Putamen (tissue), 1 donor: ENCODE results near the gene TBC1D19.
"Not testable (repeated sequence)": the region's sequence is repeated elsewhere in the genome, so short reads cannot be mapped to it uniquely, and the experiment has no call there.

Experiments
- DNase-seq: peaks from one replicate; pipeline ENCODE4 v3.0.0-alpha.2; 2016; ENCODE audit warnings: low spot score

The TBC1D19 gene, protein sequence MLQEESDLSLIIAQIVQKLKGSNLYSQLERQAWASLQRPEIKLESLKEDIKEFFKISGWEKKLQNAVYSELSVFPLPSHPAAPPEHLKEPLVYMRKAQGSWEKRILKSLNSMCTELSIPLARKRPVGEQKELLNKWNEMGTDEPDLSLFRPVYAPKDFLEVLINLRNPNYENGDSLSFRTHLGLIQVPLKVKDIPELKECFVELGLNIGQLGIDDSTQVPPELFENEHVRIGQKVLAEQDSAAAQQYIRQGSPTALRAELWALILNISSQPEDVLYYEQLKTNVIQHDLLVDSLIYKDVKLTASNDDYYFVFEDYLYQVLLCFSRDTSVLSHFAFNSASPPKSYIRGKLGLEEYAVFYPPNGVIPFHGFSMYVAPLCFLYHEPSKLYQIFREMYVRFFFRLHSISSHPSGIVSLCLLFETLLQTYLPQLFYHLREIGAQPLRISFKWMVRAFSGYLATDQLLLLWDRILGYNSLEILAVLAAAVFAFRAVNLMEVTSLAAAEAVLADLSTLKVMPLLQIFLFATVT

DNA sequence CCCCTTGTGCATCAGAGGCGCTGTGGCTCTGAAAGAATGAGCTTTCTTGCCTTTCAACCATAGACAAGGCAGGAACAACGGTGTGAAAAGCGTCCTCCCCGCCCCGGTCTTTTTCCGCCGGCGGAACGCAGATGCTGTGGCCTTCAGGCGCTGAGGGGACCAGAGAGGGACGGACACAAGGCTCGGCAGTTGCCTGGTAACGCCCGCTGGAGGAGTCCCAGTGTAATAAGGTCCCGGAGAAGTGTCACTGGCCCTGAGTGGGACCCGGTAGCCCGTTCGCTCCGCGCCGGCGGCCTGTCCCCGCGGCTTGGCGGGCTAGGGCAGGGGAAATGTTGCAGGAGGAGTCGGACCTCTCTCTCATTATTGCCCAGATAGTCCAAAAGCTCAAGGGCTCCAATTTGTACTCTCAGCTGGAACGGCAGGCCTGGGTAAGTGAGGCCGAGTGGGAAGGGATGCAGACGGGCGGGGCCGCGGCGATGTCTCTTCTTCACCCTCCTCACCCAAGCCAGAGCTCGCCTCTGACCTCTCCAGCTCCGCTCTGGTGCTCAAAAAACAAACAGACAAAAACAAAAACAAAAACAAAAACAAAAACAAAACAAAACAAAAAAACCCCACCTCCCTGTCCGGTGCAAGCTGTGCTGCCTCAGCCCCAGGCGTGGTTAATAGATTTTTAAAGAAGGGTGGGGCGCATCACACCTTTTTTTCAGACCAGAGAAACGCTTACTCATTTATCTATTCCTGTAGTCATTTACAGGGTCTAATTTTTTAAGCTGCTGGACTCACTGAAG lies at the start of gene TBC1D19:
Gene TBC1D19 (plus strand): TSS at position 220 of the 788 bp plus-strand sequence. CDS start 110 bp downstream, at position 330.
- peak; percentile 90 for DNase-seq

DNA sequence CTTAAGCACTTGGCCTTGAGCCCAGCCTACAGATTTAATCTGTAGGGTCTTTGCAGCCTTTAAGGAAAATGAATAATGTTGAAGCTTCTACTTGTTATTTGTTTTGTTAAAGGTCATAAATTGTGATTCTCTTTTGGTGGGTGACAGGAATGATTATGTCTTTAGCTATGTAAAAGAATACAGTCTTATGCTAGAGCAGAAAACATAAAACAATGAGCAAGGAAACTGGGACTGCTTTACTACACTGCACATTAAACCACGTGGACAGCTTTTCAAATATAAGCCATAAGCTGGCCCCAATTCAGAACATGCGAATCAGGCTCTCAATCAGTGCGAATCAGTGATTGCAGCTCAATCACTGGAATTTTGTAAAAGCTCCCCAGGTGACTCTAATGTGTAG lies 40.9 kb upstream of the TBC1D19 start:
- no peak for DNase-seq

DNA sequence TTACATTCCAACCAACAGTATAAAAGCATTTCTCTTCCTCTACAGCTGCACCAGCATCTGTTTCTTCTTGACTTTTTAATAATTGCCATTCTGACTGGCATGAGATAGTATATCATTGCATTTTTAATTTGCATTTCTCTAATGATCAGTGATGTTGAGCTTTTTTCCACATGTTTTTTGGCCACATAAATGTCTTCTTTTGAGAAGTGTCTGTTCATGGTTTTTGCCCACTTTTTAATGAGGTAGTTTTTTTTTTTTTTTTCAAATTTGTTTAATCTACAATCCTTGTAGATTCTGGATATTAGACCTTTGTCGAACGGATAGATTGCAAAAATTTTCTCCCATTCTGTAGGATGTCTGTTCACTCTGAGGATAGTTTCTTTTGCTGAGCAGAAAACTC lies 39.5 kb upstream of the TBC1D19 start:
- DNase-seq: no peak

DNA sequence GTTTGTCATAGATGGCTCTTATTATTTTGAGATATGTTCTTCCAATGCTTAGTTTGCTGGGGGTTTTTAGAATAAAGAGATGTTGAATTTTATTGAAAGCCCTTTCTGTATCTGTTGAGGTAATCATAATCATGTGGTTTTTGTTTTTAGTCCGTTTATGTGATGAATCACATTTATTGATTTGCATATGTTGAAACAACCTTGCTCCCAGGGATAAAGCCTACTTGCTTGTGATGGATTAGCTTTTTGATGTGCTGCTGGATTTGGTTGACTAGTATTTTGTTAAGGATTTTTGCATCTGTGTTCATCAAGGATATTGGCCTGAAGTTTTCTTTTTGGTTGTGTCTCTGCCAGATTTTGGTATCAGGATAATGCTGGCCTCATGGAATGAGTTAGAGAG lies 35.5 kb upstream of the TBC1D19 start:
- DNase-seq: not testable (repeated sequence)

DNA sequence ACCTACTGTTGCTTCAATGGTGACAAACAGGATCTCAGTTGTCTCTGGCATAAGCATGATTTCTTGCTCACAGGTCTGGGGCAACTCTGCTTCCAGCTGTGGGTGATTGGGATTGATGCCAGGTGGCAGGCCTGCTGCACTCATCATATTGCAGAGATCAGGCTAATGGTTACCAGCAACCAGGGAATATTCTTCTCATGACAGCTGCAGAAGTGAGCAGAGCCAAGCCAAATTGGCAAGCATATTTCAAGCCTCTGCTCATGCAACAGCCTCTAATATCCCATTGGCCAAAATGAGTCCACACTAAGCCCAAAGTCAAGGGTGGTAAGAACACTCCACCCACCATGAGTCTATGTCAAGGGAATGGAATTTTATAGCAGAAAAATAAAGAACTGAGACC lies 26.7 kb upstream of the TBC1D19 start:
- no peak for DNase-seq

DNA sequence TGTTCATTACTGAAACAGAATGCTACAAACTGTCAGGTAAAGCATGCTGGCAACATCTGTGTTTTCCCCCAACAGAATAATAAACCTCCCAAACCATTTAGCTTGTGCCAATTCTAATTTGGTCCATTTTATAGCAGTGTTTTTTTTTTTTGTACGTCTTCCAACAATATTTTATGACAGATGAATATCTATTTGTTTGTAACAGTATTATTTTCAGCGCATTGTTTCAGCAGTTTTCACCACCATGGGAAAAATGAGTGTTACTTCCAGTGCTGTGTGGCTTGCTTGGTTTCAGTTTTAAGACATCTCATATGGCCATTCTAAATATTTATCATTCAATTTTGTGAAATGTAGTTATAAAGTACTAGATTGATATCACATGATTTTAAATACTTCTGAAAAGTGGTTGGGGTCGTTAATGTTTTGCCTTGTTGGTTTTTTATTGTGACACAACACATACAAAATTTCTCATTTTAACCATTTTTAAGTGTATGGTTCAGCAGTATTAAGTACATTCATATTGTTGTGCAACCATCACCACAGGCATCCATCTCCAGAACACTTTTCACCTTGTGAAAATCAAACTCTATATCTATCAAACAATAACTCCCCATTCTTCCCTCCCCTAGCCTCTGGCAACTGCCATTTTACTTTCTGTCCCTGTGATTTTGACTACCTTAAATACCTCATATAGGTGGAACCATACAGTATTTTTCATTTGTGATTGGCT lies 25.6 kb upstream of the TBC1D19 start:
- no peak for DNase-seq

DNA sequence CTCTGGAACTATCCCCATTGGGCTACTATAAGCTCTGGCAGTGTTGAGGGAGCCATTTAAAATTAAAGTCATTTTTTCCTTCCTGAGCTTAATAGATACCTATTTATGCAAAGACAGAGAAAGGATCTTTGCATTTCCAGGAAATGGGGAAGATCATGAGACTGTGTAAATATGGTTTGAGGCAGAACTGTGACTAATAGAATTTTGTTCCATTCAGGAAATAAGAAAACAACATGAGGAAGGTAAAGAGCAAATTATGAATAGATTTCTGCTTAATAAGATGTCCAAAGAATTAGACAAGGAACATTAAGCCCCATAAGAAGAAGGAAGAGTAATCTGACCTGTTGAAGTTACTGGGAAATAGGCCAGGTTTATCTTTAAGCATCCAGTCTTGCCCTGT lies 17.8 kb upstream of the TBC1D19 start:
- DNase-seq: no peak

DNA sequence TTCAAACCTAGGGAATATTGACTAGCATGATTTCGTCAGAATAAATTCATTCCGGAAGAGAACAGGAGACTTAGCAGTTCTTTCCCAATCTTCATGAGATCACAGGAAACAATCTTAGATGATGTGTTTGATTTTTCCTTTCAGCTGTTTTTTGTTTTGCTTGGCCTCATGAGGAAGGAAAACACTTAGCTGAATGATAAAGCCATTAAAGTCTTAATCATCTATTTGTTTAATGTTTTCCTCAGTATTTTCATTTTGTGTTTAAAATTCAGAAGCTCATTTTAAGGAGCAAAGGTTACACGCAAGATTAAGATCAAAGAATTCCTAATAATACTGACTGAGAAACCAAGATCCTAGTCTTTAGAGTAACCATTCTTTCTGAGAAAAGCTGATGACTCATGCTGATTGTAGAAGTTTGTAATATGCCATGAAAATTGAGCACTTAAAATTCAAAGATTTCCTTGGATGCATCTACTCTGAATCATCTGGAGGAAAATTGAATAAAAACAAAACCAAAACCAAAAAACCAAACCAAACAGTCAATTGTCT lies 15.4 kb upstream of the TBC1D19 start:
- DNase-seq: no peak

DNA sequence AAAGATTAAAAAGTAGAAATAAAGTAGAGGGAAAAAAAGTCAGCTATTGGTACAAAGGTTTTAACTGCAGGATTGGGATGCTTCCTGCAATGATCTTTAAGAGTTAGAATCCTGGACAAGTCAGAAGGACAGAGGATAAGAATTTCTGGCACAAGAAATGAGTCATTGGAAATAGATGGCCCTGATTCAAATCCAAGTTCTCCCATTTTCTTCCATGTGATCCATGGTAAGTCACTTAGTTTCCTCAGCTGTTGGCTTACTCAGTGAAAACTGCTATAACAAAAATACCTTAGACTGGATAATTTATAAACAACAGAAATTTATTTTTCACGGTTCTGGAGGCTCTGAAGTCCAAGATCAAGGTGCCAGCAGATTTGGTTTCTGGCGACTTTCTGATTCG lies 13.3 kb upstream of the TBC1D19 start:
- DNase-seq: no peak

DNA sequence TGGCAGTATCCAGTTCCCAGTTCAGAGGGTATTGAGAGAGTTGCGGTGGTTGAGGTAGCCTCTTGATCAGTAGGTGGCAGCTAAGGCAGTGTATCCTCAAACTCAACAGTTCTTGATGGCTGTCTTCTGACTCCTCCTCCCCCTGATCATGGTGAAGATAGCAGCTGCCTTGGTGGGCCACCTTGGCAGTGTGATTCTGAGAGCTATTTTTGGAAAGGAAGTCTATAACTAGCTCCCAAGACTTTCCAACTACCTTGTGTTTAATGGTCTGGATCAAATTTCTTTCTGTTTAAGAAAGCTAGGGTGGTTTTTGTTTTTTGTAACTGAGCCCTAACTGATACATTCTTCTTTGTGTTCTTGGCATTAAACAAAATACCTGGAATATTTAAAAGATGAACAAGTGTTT lies 10.5 kb upstream of the TBC1D19 start:
- no peak for DNase-seq

DNA sequence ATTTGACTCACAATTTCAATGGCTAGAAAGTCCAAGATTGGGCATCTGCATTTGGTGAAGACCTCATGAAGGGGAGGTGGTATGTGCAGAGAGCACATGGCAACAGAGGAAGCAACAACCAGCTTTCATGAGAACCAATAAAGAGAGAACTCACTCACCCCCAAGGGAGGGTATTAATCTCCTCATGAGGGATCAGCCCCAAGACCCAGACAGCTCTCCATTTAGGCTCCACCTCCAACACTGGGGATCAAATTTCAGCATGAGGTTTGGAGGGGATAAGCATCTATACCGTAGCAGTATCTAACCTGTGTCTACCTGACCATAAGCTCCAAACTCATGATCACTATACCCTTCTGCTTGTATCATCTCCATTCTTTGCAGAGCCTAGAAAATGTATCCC lies 9.3 kb upstream of the TBC1D19 start:
- no peak for DNase-seq

DNA sequence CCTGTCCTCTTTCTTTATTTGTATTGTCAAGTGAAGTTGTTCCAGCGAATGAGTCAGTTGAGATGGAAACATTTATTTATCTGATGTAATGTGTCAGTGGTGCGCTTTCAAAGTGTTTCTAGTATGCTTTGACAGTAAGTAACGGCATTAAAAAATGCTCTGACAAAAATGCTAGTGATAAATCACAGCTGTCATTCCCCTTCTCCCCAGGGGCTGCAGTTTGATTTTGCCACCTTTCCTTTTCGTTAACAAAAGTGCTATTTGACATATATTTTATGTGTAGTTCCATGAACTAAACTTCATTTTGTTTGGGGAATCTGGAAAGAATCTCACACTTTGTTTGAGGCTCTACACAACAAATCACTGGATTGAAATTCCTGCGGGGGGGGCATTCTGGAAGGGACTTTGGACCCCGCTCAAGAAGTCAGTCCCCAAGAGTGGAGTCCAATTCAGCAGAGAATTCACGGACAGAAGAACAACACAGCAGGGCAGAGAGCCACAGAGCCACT lies 7.6 kb upstream of the TBC1D19 start:
- no peak for DNase-seq

DNA sequence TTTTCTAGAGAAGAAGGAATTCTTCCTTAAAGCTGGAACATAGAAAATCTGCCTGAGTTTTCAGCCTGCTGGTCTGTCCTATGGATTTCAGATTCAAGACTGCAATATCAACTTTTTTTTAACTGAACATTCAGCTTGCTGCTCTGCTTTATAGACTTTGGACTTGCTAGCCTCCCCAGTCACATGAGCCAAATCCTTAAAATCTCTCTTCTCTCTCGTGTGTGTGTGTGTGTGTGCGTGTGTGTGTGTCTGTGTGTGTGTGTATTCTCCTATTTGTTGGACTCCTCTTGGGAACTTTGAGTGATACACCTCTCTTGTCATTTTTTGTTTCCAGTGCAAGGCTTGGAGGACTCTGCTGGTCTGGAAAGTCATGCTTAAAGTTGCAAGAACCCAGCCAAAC lies 6.8 kb upstream of the TBC1D19 start:
- no peak for DNase-seq

DNA sequence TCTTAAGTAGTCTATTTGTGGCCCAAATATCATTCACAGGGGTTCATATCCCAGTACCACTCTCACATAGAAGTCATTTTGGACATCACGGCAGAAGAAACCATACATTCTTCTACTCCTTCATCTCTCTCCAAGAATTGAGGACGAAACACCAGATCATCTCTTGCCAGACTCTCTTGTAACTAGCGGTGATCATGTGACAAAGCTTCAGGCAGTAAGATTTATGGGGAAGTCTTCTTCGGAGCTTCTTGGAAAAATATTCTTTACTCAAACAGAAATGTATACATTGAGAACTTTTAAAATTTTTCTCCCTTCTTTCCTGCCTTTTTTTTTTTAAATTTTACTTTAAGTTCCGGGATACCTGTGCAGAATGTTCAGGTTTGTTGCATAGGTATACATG lies 4.7 kb upstream of the TBC1D19 start:
- DNase-seq: no peak

DNA sequence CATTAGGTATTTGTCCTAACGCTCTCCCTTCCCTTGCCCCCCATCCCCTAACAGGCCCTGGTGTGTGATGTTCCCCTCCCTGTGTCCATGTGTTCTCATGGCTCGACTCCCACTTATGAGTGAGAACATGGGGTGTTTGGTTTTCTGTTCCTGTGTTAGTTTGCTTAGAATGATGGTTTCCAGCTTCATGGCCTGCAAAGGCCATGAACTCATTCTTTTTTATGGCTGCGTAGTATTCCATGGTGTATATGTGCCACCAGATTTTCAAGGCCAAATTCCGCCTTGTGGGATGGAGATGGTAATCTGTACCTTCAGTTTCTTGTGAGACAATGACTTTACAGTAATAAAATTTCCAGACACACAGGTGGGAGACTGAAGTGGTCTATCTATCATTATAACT lies 2.5 kb upstream of the TBC1D19 start:
- DNase-seq: not testable (repeated sequence)

DNA sequence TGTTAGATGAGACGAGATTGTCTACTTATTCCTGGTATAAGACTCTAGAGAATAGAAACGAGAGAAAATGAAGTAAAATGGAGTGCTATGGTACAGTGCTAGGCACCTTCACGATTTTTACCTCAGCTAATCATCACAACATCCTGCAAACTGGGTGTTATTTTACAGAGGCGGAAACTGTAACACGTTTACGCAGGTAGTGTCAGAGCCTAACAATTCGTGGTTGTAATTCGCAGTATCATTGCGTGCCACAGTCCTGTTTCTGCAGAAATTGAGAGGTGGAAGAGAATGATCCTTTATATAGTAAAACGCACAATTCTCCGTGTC lies 383 bp upstream of the TBC1D19 start:
- DNase-seq: no peak

DNA sequence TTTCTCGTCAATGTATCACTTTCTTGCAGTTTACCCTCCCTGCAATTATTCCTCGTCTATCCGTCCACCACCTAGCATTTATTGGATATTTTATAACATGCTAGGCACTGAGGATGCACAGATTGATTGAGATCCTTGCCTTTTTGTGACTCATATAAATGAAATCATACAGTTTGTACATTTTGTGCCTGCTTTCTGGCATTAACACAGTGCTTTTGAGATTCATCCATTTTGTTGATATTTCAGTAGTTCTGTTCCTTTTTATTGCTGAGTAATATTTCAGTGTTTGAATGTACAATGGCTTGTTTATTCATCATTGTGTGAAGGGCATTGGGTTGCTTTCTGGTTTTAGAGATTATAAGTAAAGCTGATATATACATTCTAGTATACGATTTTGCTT lies 841 bp downstream of the TBC1D19 start:
- DNase-seq: no peak

DNA sequence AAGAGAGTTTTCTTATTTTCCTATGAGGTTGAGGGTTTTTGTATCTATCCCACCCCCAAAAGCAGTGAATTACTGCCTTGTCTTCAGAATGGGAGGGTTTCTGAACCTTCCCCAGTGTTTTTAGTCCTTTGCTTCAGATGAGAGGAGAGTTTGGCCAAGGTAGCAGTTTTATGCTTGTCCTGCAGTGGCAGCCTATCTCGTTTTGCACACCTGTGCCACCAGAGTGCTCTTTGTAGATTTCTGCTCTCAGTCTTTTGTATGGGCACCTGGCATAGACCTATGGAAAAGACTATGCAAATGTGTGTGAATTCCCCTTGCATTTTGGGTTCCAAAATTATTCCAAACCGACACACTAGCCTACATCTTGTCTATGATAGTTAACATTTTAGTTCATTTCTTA lies 5.8 kb downstream of the TBC1D19 start:
- no peak for DNase-seq

DNA sequence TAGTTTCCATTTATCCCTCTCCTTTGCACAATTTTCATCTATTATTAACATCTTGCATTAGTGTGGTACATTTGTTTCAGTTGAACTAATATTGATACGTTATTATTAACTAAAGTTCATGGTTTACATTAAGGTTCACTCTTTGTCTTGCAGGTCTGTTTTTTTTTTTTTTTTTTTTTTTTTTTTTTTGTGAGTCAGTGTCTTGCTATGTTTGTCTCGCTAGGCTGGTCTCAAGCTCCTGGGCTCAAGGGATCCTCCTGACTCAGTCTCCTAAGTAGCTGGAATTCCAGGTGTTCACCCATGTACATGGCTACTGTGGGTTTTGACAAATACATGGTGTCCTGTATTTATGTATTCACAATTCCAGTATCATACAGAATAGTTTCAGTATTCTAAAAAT lies 6.8 kb downstream of the TBC1D19 start:
- no peak for DNase-seq

DNA sequence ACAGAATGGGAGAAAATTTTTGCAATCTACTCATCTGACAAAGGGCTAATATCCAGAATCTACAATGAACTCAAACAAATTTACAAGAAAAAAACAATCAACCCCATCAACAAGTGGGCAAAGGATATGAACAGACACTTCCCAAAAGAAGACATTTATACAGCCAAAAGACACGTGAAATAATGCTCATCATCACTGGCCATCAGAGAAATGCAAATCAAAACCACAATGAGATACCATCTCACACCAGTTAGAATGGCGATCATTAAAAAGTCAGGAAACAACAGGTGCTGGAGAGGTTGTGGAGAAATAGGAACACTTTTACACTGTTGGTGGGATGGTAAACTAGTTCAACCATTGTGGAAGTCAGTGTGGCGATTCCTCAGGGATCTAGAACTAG lies 9.7 kb downstream of the TBC1D19 start:
- not testable (repeated sequence) for DNase-seq

DNA sequence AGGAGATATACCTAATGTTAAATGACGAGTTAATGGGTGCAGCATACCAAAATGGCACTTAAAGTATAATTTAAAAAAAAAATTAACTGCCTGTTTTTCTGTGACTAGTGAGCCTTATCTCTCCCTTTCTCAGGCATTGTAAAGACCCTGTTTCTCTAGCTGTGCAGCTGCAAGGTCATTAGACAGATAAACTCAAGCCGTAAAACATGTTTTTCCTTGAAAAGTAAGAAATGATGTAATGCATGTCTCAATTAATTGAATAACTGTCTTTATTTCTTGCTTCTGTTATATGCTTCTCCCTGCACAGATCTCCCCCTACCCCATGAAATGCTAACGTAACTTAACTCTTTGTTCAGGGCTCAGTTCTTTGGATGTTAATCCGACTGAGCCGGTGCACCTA lies 10.5 kb downstream of the TBC1D19 start:
- no peak for DNase-seq

DNA sequence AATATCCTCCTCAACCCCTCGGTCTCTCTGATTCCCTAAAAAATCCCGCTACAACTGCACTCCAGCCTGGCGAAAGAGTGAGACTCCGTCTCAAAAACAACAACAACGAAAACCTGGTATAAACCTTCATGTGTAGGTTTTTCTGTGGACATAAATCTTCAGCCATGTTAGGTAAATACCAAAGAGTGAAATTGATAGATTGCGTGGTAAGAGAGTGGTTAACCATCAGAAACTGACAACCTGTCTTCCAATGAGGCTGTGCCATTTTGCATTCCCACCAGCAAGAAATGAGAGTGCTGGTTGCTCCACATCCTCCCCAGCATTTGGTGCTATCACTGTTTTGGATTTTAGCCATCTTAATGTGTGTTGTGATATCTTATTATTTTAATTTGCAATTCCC lies 10.9 kb downstream of the TBC1D19 start:
- DNase-seq: no peak
